Glomerular visceral epithelial cell (primary cell): ENCODE measurements around the gene NPIPA1.
"Not testable (repeated sequence)": the region's sequence is repeated elsewhere in the genome, so short reads cannot be mapped to it uniquely, and the experiment has no call there.

Experiments
- DNase-seq: peaks from one replicate; pipeline ENCODE4 v3.0.0-alpha.2; 2016; ENCODE audit errors: extremely low spot score

The NPIPA1 gene

GRCh38 chr16:14930246-14930645 lies 7.0 kb upstream of the NPIPA1 start:
- not testable (repeated sequence) for DNase-seq

- not testable (repeated sequence) for DNase-seq
Observed at GRCh38 chr16:14930971-14931370, 6.3 kb upstream of the NPIPA1 start.

GRCh38 chr16:14932581-14933375 lies 4.5 kb upstream of the NPIPA1 start:
- not testable (repeated sequence) for DNase-seq

DNA sequence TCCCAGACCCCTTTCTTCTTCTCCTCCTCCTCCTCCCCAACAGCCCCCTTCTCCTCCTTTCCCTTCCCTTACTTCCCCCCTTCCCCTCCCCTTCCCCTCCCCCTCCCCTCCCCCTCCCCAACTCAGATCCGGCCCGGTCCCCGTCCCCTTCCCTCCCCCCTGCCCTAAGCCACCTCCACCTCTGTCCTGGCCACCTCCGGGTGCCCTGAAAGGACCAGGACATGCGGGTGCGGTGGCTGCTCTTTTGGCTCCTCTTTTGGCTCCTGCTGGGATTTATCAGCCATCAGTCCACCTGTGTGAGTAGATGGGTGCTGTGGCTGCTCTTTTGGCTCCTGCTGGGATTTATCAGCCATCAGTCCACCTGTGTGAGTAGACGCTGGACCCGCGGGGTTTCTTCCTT lies 751 bp downstream of the NPIPA1 start:
- DNase-seq, result not testable (repeated sequence)

DNA sequence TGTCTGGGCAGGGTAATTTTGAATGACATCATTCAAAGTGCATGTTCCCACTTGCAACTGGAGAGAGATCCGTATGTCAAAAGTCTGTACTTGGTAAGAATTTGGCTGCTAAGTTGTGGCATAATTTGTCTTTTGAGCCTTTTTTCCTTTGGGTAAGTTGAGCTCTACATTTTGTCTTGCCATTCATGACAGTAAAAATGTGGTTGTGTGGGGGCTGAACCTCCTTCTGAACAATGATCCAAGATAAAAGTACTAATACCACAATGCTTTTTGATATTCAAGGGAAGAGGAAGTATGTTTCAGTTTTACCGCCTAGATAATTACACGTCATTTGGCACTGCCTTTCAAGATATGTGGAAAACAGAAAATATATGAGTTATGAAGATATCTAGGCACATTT lies 5.4 kb downstream of the NPIPA1 start:
- not testable (repeated sequence) for DNase-seq

DNA sequence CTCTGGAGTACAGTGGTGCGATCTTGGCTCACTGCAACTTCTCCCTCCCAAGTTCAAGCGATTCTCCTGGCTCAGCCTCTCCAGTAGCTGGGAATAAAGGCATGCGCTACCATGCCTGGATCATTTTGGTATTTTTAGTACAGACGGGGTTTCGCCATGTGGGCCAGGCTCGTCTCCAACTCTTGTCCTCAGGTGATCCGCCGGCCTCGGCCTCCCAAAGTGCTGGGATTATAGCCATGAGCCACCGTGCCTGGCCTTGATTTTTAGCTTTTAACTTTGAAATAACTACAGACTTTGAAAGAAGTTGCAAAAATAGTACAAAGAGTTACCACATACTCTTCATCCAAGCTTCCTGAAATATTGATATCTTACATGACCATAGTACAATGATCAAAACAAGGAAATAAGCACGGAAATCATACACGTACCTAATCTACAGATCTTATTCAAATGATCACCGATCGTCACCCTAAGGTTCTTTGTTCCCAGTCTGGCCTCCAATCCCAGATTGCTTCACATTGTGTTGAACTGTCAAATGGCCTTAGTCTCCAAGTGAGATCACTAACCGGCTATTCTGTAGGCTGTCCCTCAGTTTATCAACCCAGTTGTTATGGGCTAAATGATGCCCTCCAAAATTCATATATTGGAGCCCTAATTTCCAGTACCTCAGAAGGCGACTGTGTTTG lies 18.4 kb downstream of the NPIPA1 start:
- no peak for DNase-seq

DNA sequence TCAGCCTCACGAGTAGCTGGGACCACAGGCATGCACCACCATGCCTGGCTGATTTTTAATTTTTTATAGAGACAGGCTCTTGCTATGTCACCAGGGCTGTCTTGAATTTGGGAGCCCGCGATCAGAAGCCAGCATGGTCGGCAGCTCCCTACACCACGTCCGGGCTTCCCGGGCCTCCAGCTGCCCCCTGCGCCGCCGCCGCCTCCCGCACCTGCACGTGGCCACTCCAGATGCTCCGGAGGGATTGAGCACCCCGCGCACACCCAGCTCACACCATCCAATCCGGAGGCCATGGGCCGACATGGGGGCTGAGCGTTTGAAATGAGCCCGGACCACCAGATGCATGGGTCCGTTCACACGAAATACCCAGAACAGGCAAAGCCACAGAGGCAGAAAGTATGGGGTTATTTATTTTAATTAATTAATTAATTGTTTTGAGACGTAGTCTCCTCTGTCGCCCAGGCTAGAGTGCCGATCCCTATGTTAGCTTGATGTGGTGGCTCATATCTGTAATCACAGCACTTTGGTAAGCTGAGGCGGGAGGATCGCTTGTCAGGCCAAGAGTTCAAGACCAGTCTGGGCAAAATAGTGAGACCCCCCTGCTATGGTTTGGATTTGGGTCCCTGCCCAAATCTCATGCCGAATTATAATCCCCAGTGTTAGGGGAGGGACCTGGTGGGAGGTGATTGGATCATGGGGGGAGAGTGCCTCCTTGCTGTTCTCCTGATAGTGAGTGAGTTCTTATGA lies 20.5 kb downstream of the NPIPA1 start:
- no peak for DNase-seq

DNA sequence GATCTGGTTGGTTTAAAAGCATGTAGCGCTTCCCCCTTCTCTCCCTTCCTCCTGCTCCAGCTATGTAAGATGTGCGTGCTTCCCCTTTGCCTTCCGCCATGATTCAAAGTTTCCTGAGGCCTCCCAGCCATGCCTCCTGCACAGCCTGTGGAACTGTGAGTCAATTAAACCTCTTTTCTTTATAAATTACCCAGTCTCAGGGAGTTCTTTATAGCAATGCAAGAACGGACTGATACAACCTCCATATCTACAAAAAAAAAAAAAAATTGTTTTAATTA lies 21.0 kb downstream of the NPIPA1 start:
- DNase-seq, result no peak

- no peak for DNase-seq
Observed at GRCh38 chr16:14958970-14959369, 21.7 kb downstream of the NPIPA1 start.

DNA sequence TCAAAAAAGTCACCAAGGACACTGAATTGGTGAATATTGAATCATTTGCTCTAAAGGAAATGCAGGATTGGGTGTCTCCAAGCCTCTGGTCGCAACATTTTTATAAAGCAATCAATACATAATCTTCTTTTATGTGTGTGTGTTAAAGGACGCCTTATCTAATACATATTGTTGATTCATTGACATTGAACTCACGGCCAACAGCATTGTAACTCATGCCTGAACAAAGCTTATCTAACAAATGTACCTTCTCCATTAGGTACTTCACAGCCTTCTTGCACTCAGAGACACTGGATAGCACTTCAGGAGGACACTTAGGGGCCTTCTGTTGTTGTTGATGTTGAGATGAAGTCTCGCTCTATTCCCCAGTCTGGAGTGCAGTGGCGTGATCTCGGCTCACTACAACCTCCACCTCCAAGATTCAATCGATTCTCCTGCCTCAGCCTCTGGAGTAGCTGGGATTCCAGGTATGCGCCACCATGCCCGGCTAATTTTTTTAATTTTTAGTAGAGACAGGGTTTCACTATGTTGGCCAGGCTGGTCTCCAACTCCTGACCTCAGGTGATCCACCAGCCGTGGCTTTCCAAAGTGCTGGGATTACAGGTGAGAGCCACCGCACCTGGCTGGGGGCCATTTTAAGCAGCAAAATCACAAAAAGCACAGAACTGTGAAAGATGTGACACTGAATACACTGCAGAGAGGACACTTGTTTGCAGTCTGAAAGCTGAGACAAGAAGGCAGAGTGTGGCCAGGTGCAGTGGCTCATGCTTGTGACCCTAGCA lies 24.4 kb downstream of the NPIPA1 start:
- no peak for DNase-seq

DNA sequence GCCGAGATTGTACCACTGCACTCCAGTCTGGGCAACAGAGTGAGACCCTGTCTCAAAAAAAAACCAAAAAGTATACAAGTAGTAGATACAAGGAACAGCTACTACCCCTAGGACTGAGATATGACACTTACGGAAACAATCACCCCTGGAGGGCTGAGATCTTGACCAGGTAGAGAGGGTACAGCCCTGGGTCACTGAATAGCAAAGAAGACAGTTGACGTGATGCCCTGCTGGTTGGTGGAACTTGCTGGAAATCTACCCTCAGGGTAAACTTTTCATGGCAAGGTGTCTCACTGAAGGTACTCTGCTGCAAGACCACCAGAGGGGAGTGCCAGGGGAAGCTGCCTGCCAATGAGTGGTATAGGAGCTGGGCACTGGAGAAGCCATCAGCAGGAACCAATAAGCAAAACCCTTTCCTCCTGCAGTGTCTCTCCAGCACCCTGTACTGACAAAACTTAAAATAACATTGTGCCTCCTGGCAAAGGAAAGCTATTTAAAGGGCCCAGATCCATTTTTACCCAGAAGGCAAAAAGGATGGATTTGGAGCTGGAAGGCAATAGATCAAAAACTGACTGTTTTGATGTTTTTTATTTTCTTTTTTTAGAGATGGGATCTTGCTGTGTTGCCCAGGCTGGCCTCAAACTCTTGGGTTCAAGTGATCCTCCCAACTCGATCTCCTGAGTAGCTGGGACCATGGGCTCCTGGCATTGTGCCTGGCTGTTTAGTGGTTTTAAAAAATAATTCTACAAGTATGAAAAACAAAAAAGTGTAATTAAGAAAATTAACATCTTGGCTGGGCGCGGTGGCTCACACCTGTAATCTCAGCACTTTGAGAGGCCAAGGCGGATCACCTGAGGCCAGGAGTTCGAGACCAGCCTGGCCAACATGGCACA lies 26.3 kb downstream of the NPIPA1 start:
- DNase-seq, result no peak

DNA sequence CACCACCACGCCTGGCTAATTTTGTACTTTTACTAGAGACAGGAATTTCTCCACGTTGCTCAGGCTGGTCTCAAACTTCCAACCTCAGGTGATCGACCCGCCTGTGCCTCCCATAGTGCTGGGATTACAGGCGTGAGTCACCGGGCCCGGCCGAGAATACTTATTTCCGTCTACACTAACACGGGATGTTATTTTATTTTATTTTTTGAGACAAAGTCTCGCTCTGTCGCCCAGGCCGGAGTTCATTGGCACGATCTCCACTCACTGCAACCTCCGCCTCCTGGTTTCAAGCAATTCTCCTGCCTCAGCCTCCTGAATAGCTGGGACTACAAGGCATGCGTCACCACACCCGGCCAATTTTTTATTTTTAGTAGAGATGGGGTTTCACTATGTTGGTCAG lies 28.1 kb downstream of the NPIPA1 start:
- no peak for DNase-seq

- DNase-seq, result not testable (repeated sequence)
Observed at GRCh38 chr16:14969795-14970194, 32.6 kb downstream of the NPIPA1 start.

DNA sequence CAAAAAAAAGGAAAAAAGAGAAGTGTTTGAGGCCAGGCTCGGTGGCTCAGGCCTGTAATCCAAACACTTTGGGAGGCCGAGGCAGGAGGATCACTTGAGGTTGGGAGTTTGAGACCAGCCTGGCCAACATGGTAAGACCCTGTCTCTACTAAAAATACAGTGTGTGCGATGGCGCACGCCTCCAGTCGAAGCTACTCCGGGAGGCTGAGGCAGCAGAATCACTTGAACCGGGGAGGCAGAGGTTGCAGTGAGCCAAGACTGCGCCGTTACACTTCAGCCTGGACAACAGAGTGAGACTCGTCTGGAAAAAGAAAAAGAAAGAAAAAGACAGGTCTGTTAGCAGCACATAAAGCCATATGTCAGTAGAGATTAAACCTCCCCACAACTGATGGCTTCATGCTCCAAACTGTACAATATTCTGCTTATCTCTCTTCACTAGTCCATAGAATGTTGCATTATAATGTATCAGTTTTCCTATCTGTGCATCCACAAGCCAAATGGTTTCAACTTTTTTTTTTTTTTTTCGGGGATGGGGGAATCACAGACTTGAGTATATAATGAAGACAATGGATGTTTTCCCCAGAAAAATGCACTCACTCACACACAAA lies 34.5 kb downstream of the NPIPA1 start:
- not testable (repeated sequence) for DNase-seq

GRCh38 chr16:14973785-14974322 lies 36.6 kb downstream of the NPIPA1 start:
- DNase-seq, result not testable (repeated sequence)

DNA sequence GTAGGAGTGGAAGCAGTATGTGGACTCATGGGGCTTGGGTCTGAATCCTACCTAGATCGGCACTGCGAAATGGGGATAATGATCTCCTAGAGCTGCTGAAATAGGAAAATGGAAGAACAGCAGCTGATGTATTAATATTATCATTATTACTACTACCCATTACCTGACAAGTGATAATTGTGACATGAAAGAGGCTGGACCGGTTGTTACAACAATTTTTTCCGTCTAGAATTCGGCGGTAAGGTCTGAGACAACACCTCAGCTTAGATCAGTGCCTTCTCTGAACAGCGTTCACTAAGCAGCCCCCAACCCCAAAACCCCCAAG lies 37.0 kb downstream of the NPIPA1 start:
- DNase-seq, result not testable (repeated sequence)

GRCh38 chr16:14974656-14975417 lies 37.6 kb downstream of the NPIPA1 start, which contains the start of gene PDXDC1:
PDXDC1 (plus strand) TSS chr16:14975026; CDS start chr16:14975200, 174 bp downstream.
- peak; percentile 97 for DNase-seq

- peak; percentile 31 for DNase-seq
Observed at GRCh38 chr16:14975418-14976194, 38.4 kb downstream of the NPIPA1 start.
